Activated CD4-positive, alpha-beta T cell treated with anti-CD3 and anti-CD28 coated beads, Interleukin-2, Interleukin-6, amounts not matched to agents 100 ng/mL and 50 ng/mL, durations not matched to agents 16 hours and 8 hours (primary cell): ENCODE results near the gene UTY.

Experiments
- DNase-seq: peaks from one replicate; pipeline ENCODE4 v3.0.0-alpha.2; 2020

The UTY gene

GRCh38 chrY:13479828-13480227 is at the start of gene UTY:
Gene UTY (minus strand): TSS chrY:13480033. CDS start chrY:13479665, 368 bp downstream.
- DNase-seq, result no peak

- DNase-seq, result no peak
Observed at GRCh38 chrY:13520474-13520873, 40.6 kb upstream of the UTY start.

GRCh38 chrY:13501215-13501614 is 21.4 kb upstream of the UTY start:
- no peak for DNase-seq

GRCh38 chrY:13493737-13494136 is 13.9 kb upstream of the UTY start:
- DNase-seq, result no peak

GRCh38 chrY:13492408-13492807 is 12.6 kb upstream of the UTY start:
- DNase-seq, result no peak

- no peak for DNase-seq
Observed at GRCh38 chrY:13488738-13489137, 8.9 kb upstream of the UTY start.

- no peak for DNase-seq
Observed at GRCh38 chrY:13479121-13479711, 617 bp downstream of the UTY start.

- no peak for DNase-seq
Observed at GRCh38 chrY:13478126-13478785, 1.6 kb downstream of the UTY start.

GRCh38 chrY:13474997-13475396 is 4.8 kb downstream of the UTY start:
- DNase-seq, result no peak

- DNase-seq, result no peak
Observed at GRCh38 chrY:13451572-13451971, 28.3 kb downstream of the UTY start.

- no peak for DNase-seq
Observed at GRCh38 chrY:13450596-13451130, 29.2 kb downstream of the UTY start.

- no peak for DNase-seq
Observed at GRCh38 chrY:13445566-13445965, 34.3 kb downstream of the UTY start.

GRCh38 chrY:13443146-13443545 is 36.7 kb downstream of the UTY start:
- no peak for DNase-seq

- no peak for DNase-seq
Observed at GRCh38 chrY:13440811-13441210, 39.0 kb downstream of the UTY start.

- DNase-seq, result no peak
Observed at GRCh38 chrY:13435968-13436937, 43.6 kb downstream of the UTY start.

- no peak for DNase-seq
Observed at GRCh38 chrY:13435206-13435967, 44.4 kb downstream of the UTY start.

GRCh38 chrY:13432293-13433025 is 47.4 kb downstream of the UTY start:
- DNase-seq, result no peak

- no peak for DNase-seq
Observed at GRCh38 chrY:13429551-13429950, 50.3 kb downstream of the UTY start.

- no peak for DNase-seq
Observed at GRCh38 chrY:13423281-13423732, 56.5 kb downstream of the UTY start.

- no peak for DNase-seq
Observed at GRCh38 chrY:13416869-13417661, 62.8 kb downstream of the UTY start.

GRCh38 chrY:13415556-13415955 is 64.3 kb downstream of the UTY start:
- no peak for DNase-seq
